GM12865 (cell line): Measurements from ENCODE around the gene KRTAP4-12.
"Not testable (repeated sequence)": the region's sequence is repeated elsewhere in the genome, so short reads cannot be mapped to it uniquely, and the experiment has no call there.

Experiments used
- DNase-seq: peaks from one replicate; pipeline ENCODE4 v3.0.0; 2010; ENCODE audit warnings: low read depth
- H3K4me3 ChIP-seq: 2 replicates; pipeline ENCODE4 v1.5.1; 2011; ENCODE audit warnings: mild to moderate bottlenecking, low read depth, low read length, control low read depth
- CTCF ChIP-seq: IDR thresholded peaks from 2 replicates; pipeline ENCODE4 v1.5.1; 2011; ENCODE audit warnings: low read length, control low read depth, low read depth, inconsistent platforms; ENCODE audit not compliant: insufficient read depth; ENCODE audit errors: missing control alignments

Gene KRTAP4-12

GRCh38 chr17:41123991-41124371 is at the start of gene KRTAP4-12:
Gene KRTAP4-12 (minus strand): TSS chr17:41124182. CDS start chr17:41124122, 60 bp downstream.
- not testable (repeated sequence) for H3K4me3 ChIP-seq, DNase-seq

- no peak for TF ChIP-seq CTCF
- no peak for DNase-seq
- H3K4me3 ChIP-seq: no peak overlapping the region
These were observed 47.9 kb upstream of the KRTAP4-12 start for GRCh38 chr17:41171886-41172285.

GRCh38 chr17:41168121-41168520 is 44.1 kb upstream of the KRTAP4-12 start, which contains the start of gene KRTAP4-3:
Gene KRTAP4-3 (minus strand): TSS chr17:41168221. CDS start chr17:41168172, 49 bp downstream.
- TF ChIP-seq CTCF: no peak
- no peak for DNase-seq
- H3K4me3 ChIP-seq: no peak within 1 kb of the TSS

- TF ChIP-seq CTCF: no peak
- H3K4me3 ChIP-seq: no peak overlapping the region
- DNase-seq: no peak
These were observed 43.6 kb upstream of the KRTAP4-12 start for GRCh38 chr17:41167561-41167960.

GRCh38 chr17:41163828-41164227 is 39.8 kb upstream of the KRTAP4-12 start:
- no peak for TF ChIP-seq CTCF
- no peak for DNase-seq
- no peak overlapping the region for H3K4me3 ChIP-seq

- no peak within 1 kb of the TSS for H3K4me3 ChIP-seq
- DNase-seq: no peak
- no peak for TF ChIP-seq CTCF
These were observed 36.7 kb upstream of the KRTAP4-12 start, which contains the start of gene KRTAP4-4 for GRCh38 chr17:41160648-41161047. Gene KRTAP4-4 (minus strand): TSS chr17:41160748. CDS start chr17:41160691, 57 bp downstream.

GRCh38 chr17:41160190-41160589 is 36.2 kb upstream of the KRTAP4-12 start:
- not testable (repeated sequence) for DNase-seq, H3K4me3 ChIP-seq

- TF ChIP-seq CTCF: no peak
- DNase-seq: no peak
- H3K4me3 ChIP-seq: no peak overlapping the region
These were observed 29.9 kb upstream of the KRTAP4-12 start for GRCh38 chr17:41153856-41154255.
